Measurements from ENCODE around the gene CDCP1.
"Not testable (repeated sequence)": the region's sequence is repeated elsewhere in the genome, so short reads cannot be mapped to it uniquely, and the experiment has no call there.

Gene CDCP1

GRCh38 chr3:45084361-45084760, 61.8 kb downstream of the CDCP1 start:
- DNase-seq (ENCODE audit: low spot score), result no peak

GRCh38 chr3:45083023-45083422, 63.2 kb downstream of the CDCP1 start:
- DNase-seq (ENCODE audit: low spot score), result no peak

DNA sequence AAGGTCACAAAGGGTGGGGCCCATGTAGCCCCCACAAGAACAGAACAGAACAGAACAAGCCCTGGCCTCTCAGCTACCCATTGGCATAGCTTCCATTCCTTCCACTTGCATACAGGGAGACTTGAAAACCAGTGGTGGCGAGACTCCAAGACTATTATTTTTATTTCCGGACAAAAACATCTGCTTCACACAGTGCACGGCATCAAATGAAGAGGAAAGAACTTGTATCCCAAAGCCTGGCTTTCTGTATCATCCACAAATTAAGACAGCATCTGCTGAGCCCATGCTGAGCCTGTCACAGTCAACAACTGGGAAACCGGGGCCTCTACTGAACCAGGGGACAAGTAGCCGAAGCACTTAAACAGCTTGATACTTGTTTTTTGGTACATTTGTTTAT, 64.0 kb downstream of the CDCP1 start:
- DNase-seq (ENCODE audit: low spot score), result peak; percentile 41

DNA sequence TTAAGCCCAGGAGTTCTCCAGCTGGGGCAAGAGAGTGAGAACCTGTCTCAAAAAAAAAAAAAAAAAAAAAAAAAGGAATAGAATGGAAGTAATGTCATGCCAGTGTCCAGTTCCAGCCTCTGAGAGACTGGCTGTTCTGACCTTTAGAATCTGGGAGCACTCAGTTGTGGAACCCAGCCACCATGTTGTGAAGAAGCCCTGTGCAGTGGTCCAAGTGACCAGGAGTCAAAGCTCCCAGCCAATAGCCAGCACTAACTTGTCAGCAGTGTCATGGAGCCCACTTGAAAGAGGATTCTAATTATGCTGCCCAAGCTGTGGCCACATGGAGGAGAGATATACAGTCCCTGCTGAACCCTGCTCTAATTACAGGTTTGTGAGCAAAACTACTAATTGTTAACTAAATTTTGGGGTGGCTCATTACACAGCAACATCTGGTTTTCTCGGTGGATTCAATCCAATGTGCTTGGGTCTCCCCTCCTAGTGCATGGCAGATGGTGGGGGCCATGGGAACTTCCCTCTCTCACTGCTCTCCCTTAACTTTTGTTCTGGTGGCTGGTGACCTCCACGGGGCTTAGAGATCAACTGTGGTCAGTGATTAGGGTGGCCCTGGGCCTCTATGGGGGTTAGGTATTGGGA, 64.6 kb downstream of the CDCP1 start:
- no peak for DNase-seq (ENCODE audit: low spot score)

DNA sequence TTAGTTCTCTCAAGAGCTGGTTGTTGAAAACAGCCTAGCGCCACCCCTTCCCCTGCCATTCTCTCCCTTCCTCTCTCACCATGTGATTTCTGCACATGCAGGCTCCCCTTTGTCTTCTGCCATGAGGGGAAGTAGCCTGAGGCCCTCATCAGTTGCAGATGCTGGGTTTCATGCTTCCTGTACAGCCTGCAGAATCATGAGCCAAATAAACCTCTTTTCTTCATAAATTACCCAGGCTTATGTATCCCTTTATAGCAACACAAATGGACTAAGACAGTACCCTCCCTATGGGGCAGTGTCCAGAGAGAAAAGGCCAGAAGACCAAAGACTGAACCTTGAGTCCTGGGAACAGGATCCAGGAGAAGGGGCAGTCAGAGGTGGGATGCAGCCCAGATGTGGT, 65.4 kb downstream of the CDCP1 start:
- DNase-seq (ENCODE audit: low spot score), result no peak

- DNase-seq (ENCODE audit: low spot score), result no peak
Measured at GRCh38 chr3:45079715-45080114, 66.5 kb downstream of the CDCP1 start.

DNA sequence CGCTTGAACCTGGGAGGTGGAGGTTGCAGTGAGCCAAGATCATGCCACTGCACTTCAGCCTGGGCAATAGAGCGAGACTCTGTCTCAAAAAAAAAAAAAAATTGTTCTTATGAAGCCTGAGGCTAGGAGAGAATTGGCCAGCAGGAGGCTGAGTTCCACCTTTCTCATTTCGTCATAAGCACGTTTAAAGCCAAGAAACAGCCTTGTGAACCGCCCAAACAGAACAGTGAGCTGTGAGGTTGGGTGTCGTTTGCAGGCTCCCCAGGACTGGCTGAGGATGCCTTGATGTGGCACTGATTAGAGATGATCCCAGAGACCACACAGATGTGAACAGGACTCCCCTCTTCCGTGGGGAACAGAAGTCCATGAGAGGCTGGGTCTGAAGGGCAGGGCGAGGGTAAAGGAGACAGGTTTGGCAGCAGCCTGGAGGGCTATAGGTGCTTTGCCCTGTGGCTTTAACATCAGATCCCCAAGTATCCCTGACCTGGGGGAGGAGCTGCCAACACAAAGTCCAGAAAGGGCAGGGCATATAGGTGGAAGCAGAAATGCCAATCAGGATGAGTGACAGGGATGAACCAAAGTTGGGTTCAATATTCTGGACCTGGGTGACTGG, 67.2 kb downstream of the CDCP1 start:
- no peak for DNase-seq (ENCODE audit: low spot score)

GRCh38 chr3:45078256-45078655, 67.9 kb downstream of the CDCP1 start:
- DNase-seq (ENCODE audit: low spot score), result not testable (repeated sequence)

GRCh38 chr3:45075821-45076625, 70.2 kb downstream of the CDCP1 start:
- no peak for DNase-seq (ENCODE audit: low spot score)

DNA sequence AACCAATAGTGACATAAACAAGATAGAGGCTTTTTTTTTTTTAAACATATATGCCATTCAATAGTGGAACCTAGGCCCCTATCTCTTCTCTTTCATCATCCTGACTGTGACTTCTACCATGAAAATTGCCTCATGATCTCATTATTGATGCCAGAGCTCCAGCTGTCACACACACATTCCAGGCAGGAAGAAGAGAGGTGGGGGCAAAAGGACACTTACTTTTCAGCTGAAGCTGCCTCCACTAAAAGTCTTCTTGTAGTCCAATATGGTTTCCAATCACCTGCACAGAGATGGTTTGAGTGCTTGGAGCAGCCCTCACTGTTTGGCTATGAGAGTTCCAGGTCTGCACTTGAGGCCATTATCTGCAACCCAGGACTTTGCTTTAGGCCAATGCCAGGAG, 75.1 kb downstream of the CDCP1 start:
- no peak for DNase-seq (ENCODE audit: low spot score)

DNA sequence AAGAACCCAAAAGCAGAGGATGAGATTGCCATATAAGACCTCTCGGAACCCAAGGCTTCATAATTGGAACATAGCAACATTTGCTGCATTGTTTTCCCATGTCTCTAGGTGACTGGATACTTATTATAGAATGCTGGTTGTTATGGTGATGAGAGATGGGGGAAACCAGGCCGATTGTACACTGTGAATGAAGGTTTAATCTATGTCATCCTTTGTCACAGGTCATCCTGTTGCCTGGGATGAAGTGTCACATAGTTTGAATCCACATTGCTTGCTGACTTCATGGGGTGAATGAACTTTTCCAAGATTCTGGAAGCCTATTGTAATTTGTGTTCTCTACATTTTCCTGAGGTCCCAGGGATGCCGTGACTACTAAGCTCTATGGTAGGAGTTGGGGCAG, 78.2 kb downstream of the CDCP1 start:
- no peak for DNase-seq (ENCODE audit: low spot score)

GRCh38 chr3:45067486-45067885, 78.7 kb downstream of the CDCP1 start:
- no peak for DNase-seq (ENCODE audit: low spot score)

GRCh38 chr3:45066109-45066801, 79.9 kb downstream of the CDCP1 start:
- no peak for DNase-seq (ENCODE audit: low spot score)

- no peak for DNase-seq (ENCODE audit: low spot score)
Measured at GRCh38 chr3:45065373-45065720, 80.8 kb downstream of the CDCP1 start.

DNA sequence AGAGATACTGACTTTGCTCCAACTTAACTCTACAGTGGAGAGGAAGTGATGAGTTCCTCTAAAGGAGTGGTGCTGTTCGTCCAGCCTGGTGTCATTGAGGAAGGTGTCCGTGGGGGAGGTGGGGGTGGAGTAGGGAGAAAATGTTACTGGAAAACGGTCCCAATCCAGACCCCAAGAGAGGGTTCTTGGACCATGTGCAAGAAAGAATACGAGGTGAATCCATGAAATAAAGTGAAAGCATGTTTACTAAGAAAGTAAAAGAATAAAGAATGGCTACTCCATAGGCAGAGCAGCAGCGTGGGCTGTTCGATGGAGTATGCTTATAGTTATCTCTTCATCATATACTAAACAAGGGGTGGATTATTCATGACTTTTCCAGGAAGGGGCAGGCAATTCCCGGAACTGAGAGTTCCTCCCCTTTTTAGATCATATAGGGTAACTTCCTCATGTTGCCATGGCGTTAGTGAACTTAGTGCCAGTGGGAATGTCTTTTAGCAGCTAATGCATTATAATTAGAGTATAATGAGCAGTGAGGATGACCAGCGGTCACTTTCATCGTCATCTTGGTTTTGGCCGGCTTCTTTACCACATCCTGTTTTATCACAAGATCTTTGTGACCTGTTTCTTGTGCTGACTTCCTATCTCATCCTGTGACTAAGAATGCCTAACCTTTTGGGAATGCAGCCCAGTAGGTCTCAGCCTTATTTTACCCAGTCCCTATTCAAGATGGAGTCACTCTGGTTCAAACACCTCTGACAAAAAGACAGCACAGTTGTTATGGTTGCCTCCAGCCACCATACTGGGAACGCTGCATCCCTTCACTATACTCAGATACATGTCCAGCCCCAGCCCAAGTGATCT, 81.4 kb downstream of the CDCP1 start:
- no peak for DNase-seq (ENCODE audit: low spot score)

DNA sequence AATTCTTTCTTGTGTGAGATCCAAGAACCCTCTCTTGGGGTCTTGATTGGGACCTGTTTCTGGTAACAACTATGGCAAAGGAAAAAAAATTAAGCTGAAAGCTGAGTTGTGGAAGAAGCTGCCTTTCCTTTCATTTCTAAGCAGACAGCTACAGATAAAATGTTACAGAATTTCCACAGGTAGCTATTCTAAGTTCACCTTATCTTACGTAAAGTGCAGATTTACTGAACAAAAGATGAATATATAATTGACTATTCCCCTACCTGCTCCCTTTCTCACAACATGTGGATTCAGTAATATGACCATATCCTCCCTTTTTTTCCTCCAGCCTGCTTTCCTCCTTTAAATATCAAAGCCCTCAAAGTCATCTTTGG, 83.5 kb downstream of the CDCP1 start:
- no peak for DNase-seq (ENCODE audit: low spot score)

- DNase-seq (ENCODE audit: low spot score), result no peak
Measured at GRCh38 chr3:45060165-45060892, 85.8 kb downstream of the CDCP1 start.

DNA sequence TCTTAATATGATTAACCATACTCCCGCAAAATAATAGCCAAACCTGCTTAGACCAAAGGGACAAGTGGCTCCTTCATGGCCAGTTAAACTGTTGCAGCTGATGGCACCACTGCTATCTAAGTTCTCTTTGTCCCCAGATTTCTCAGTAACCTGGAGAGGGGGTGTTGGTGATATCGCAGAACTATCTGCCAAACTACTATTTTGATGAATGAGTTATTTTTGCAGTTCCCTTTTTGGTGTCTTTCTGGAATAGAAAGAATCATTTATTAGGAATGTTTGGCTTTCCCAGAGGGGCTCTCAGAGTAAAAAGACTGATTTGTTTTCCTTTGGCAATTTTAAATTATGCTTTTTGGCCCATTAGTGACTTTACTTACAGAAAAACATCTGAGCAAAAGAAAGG, 87.0 kb downstream of the CDCP1 start:
- no peak for DNase-seq (ENCODE audit: low spot score)

DNA sequence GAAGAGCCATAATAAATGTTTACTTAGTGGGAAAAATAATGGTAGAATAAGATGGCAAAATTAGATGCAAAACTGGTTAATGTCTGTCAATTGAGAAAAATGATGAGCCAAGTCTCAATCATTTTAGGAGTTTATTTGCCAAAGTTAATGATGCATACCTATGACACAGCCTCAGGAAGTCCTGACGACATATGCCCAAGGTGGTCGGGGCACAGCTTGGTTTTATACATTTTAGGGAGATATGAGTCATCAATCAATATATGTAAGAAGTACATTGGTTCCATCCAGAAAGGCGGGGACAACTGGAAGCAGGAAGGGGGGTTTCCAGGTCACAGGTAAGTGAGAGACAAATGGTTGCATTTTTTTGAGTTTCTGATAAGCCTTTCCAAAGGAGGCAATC, 88.6 kb downstream of the CDCP1 start:
- no peak for DNase-seq (ENCODE audit: low spot score)

GRCh38 chr3:45056608-45057301, 89.4 kb downstream of the CDCP1 start:
- DNase-seq (ENCODE audit: low spot score), result no peak
